Measurements from ENCODE around the gene PDGFRB. TPM values are rescaled to one million over a fixed set of nuclear protein-coding genes. Genes with fewer than 3 reads are reported as not detected.

The PDGFRB gene
- total RNA-seq, 1 experiment from 2014 or later, result 1.8 TPM

DNA sequence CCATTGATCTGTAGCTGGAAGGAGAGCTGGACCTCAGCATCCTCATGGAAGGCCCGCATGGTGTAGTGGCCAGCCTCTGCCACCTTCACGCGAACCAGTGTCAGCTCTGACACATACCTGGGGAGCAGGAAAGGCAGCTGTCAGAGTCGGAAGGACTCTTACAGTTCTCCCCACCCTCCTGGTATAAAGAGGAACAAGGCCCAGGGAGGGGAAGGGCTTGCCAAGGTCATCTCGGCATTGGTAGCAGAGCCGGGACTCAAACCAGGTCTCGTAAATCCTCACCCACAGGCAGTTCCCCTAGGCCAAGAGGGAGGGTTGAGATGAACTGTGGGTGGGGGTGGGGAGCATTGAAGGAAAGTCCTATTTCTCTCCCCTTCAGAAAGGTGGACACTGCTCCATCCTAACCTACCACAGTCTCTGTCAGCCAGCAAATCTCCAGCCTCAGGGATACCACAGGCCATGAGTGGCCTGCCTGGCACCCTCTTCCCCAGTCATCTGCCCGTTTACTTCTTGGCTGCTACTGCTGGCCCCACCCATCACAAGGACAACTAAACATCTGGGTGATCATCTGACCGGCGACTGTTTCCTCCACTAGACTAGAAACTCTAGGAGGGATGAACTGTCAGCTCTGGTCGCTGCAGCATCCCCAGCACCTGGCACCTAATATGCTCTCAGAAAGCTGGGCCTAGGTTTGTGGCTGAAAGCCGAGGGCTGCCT lies 23.5 kb downstream of the PDGFRB start:
- no peak for TF ChIP-seq SIN3A (IDR thresholded peaks at IDR 0.05; ENCODE audit: borderline replicate concordance, insufficient read depth, low read depth, low read length)
- TF ChIP-seq TCF7L2 (IDR thresholded peaks at IDR 0.05; ENCODE audit: low read depth, low read length), result no peak
- no peak for TF ChIP-seq POLR2AphosphoS5 (IDR thresholded peaks at IDR 0.05; ENCODE audit: low read depth, low read length)
- TF ChIP-seq, protein P1, sequence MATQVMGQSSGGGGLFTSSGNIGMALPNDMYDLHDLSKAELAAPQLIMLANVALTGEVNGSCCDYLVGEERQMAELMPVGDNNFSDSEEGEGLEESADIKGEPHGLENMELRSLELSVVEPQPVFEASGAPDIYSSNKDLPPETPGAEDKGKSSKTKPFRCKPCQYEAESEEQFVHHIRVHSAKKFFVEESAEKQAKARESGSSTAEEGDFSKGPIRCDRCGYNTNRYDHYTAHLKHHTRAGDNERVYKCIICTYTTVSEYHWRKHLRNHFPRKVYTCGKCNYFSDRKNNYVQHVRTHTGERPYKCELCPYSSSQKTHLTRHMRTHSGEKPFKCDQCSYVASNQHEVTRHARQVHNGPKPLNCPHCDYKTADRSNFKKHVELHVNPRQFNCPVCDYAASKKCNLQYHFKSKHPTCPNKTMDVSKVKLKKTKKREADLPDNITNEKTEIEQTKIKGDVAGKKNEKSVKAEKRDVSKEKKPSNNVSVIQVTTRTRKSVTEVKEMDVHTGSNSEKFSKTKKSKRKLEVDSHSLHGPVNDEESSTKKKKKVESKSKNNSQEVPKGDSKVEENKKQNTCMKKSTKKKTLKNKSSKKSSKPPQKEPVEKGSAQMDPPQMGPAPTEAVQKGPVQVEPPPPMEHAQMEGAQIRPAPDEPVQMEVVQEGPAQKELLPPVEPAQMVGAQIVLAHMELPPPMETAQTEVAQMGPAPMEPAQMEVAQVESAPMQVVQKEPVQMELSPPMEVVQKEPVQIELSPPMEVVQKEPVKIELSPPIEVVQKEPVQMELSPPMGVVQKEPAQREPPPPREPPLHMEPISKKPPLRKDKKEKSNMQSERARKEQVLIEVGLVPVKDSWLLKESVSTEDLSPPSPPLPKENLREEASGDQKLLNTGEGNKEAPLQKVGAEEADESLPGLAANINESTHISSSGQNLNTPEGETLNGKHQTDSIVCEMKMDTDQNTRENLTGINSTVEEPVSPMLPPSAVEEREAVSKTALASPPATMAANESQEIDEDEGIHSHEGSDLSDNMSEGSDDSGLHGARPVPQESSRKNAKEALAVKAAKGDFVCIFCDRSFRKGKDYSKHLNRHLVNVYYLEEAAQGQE (IDR thresholded peaks at IDR 0.05; ENCODE audit: insufficient read depth in 1 of 2, low read depth in 2 of 2, low read length in 1 of 2), result no peak
- TF ChIP-seq, protein P2, sequence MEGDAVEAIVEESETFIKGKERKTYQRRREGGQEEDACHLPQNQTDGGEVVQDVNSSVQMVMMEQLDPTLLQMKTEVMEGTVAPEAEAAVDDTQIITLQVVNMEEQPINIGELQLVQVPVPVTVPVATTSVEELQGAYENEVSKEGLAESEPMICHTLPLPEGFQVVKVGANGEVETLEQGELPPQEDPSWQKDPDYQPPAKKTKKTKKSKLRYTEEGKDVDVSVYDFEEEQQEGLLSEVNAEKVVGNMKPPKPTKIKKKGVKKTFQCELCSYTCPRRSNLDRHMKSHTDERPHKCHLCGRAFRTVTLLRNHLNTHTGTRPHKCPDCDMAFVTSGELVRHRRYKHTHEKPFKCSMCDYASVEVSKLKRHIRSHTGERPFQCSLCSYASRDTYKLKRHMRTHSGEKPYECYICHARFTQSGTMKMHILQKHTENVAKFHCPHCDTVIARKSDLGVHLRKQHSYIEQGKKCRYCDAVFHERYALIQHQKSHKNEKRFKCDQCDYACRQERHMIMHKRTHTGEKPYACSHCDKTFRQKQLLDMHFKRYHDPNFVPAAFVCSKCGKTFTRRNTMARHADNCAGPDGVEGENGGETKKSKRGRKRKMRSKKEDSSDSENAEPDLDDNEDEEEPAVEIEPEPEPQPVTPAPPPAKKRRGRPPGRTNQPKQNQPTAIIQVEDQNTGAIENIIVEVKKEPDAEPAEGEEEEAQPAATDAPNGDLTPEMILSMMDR (IDR thresholded peaks at IDR 0.05), result no peak
- no peaks in the 10 kb centered on the region for H3K9me3 ChIP-seq (ENCODE audit: control insufficient read depth, insufficient read depth, low read depth, low read length)
- no peak overlapping the region for H3K27ac ChIP-seq (ENCODE audit: low read length)
- DNase-seq (ENCODE audit: low read depth, low spot score), result no peak
- intact Hi-C loops (cut with micrococcal nuclease; ENCODE audit: unreplicated experiment) (no loop called here), in situ Hi-C loops (cut with HindIII; ENCODE audit: low pct_unique_long_range_greater_than_20kb, low sequenced_read_pairs) (no loop called here)
- no peaks in the 10 kb centered on the region for H3K27me3 ChIP-seq (ENCODE audit: control insufficient read depth, insufficient read depth, low read length)
- no TSS peak for BruUV-seq (replicated peaks)
- ATAC-seq, result no peak
- ChIA-PET CTCF (interaction anchor here (0.9 kb wide), 1 partner anchor 34 kb away, joined by 6 read pairs; the partner anchor contains the start of gene CDX1), POLR2A (interaction anchor here (0.6 kb wide), 1 partner anchor 431 kb away, joined by 3 read pairs; no protein-coding TSS in a partner anchor)
- no peak overlapping the region for H3K4me3 ChIP-seq (ENCODE audit: low read depth in 2 of 2, low read length in 2 of 2)
- H3K4me1 ChIP-seq (ENCODE audit: control insufficient read depth, insufficient read depth, low read length), result peaks cover 8% of the 10 kb centered on the region
- no peaks in the 10 kb centered on the region for H3K36me3 ChIP-seq (ENCODE audit: control insufficient read depth, insufficient read depth, low read length)

DNA sequence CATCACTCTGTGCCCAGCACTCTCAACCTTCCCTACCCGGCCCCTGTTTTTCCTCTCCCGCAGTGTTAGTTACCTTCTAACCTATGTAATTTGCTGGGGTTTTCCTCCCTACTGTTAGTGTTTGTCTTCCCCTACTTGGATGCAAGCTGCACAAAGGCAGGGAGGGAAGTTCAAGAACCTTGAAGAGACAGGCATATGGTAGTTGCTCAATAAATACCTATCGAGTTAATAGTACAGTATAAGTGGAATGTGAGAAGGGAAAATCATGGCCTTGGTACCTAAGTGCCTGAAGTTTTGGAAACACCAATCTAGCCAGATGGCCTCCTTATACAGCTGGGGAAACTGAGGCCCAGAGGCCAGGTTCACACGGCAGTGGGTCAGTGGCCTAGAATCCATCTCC lies 24.2 kb downstream of the PDGFRB start:
- intact Hi-C loops (cut with micrococcal nuclease; ENCODE audit: unreplicated experiment) (no loop called here), in situ Hi-C loops (cut with HindIII; ENCODE audit: low pct_unique_long_range_greater_than_20kb, low sequenced_read_pairs) (no loop called here)
- POLR2A ChIA-PET, result interaction anchor here (0.6 kb wide), 1 partner anchor 430 kb away, joined by 3 read pairs; no protein-coding TSS in a partner anchor
- no peak overlapping the region for H3K4me3 ChIP-seq (ENCODE audit: low read depth in 2 of 2, low read length in 2 of 2)
- DNase-seq (ENCODE audit: low read depth, low spot score), result no peak
- TF ChIP-seq TCF7L2 (IDR thresholded peaks at IDR 0.05; ENCODE audit: low read depth, low read length) (no peak), SIN3A (IDR thresholded peaks at IDR 0.05; ENCODE audit: borderline replicate concordance, insufficient read depth, low read depth, low read length) (no peak), POLR2AphosphoS5 (IDR thresholded peaks at IDR 0.05; ENCODE audit: low read depth, low read length) (no peak)
- TF ChIP-seq, protein P1 (IDR thresholded peaks at IDR 0.05; ENCODE audit: insufficient read depth in 1 of 2, low read depth in 2 of 2, low read length in 1 of 2), result no peak
- TF ChIP-seq, protein P2 (IDR thresholded peaks at IDR 0.05), result no peak
- H3K4me1 ChIP-seq (ENCODE audit: control insufficient read depth, insufficient read depth, low read length), result peaks cover 7% of the 10 kb centered on the region
- BruUV-seq (replicated peaks), result no TSS peak
- no peaks in the 10 kb centered on the region for H3K27me3 ChIP-seq (ENCODE audit: control insufficient read depth, insufficient read depth, low read length)
- ATAC-seq, result no peak
- H3K27ac ChIP-seq (ENCODE audit: low read length), result no peak overlapping the region
- H3K36me3 ChIP-seq (ENCODE audit: control insufficient read depth, insufficient read depth, low read length), result no peaks in the 10 kb centered on the region
- CTCF ChIA-PET, result no interaction called here
- H3K9me3 ChIP-seq (ENCODE audit: control insufficient read depth, insufficient read depth, low read depth, low read length), result no peaks in the 10 kb centered on the region
